GM21529 (cell line): ENCODE data around the gene CCNJ.
A peak's percentile ranks its signal among the peaks of the same experiment; 100 is the strongest.
"Not testable (repeated sequence)": the region's sequence is repeated elsewhere in the genome, so short reads cannot be mapped to it uniquely, and the experiment has no call there.

Source experiments
- ATAC-seq: cut with Tn5 transposase; IDR thresholded peaks from one replicate; pipeline ENCODE4 v1.9.1; 2021; ENCODE audit not compliant: unreplicated experiment

Gene CCNJ, protein sequence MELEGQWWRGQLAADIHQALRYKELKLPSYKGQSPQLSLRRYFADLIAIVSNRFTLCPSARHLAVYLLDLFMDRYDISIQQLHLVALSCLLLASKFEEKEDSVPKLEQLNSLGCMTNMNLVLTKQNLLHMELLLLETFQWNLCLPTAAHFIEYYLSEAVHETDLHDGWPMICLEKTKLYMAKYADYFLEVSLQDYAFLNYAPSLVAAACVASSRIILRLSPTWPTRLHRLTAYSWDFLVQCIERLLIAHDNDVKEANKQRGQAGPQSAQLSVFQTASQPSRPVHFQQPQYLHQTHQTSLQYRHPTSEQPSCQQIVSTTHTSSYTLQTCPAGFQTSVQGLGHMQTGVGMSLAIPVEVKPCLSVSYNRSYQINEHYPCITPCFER

GRCh38 chr10:96043033-96043892 is at the start of gene CCNJ:
CCNJ (plus strand) TSS chr10:96043583; CDS start chr10:96044394, 811 bp downstream.
- ATAC-seq = peak; percentile 86

DNA sequence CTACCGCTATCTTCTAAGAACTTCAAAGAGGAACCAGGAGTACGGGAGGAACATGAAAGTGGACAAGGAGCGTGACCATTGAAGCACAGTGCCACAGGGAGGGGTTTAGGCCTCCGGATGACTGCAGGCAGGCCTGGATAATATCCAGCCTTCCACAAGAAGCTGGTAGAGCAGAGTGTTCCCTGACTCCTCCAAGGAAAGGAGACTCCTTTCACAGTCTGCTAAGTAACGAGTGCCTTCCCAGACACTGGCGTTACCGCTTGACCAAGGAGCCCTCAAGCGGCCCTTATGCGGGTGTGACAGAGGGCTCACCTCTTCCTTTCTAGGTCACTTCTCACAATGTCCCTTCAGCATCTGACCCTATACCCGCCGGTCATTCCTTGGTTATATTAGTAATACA is 49.0 kb upstream of the CCNJ start:
- not testable (repeated sequence) for ATAC-seq

GRCh38 chr10:95998255-95998784 is 45.1 kb upstream of the CCNJ start:
- no peak for ATAC-seq

- ATAC-seq = no peak
These were observed 29.4 kb upstream of the CCNJ start for GRCh38 chr10:96013956-96014355.

DNA sequence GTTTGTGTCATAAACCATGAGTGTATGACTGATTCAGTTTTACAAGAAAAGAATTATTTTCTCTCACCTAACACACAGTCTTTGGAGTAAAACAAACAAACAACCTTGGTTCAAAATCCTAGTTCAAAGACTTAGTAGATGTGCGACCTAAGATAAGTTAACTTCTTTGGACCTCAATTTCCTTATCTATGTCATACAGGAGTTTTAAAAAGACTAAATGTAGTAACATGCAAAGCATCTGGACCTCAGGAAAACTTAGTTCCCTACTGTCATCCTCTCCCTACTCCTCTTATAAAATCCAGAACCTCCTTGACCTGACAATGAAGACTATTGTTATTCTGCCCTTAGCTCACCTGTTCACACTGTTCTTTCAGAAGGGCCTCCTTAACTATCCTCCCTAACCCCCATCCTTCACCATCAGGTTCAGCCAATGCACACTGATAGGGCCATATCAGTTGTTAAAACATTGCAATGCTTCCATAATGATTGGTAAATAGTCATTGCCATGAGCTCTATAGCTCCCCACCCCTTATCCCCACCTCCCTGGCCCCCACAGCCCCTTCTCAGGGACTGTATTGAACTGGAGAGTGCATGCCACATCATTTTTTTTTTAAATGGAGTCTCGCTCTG is 28.8 kb upstream of the CCNJ start:
- no peak for ATAC-seq

DNA sequence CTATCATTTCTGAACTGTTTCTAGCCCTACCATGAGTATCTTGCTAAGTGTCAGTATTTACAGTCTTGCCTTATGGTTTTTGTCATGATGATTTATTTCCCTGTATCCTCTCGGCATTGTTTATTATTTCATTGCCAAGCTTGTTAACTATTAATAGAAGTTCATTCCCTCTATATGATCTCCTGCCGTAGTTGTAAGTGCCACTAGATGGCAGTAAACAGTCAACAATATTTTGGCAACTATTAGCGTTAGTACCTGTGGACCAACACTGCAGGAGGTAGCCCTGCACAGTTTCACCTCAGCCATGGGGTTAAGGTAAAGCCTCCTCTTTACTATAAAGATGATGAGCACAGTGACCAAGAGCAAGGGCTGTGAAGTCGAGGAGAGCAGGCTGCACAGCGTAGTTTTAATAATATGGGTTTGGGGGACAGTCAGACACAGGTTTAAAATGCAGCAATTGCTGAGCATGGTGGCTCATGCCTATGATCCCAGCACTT is 26.1 kb upstream of the CCNJ start:
- ATAC-seq = peak; percentile 74

GRCh38 chr10:96021332-96021731 is 22.1 kb upstream of the CCNJ start:
- ATAC-seq = no peak

- no peak for ATAC-seq
These were observed 20.6 kb upstream of the CCNJ start for GRCh38 chr10:96022739-96023138.

DNA sequence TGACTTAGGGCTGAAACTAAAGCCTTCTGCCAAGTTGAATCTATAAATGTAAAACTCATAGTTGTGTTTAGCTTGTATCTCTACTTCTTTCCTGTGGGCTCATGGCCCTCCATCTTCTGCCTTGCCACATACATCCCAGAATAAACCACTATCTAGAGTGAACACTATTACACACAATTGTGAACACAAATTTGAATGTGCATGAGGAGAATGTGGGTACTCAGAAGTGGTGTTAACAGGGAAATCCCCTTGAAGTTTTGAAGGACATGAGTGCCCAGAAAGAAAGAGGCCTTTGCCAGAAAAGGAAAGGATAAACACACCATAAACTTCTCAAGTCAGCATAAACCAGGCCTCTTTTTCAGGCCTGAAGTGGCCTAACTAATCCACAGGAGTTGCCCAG is 20.2 kb upstream of the CCNJ start:
- no peak for ATAC-seq

GRCh38 chr10:96025566-96025965 is 17.8 kb upstream of the CCNJ start:
- no peak for ATAC-seq

DNA sequence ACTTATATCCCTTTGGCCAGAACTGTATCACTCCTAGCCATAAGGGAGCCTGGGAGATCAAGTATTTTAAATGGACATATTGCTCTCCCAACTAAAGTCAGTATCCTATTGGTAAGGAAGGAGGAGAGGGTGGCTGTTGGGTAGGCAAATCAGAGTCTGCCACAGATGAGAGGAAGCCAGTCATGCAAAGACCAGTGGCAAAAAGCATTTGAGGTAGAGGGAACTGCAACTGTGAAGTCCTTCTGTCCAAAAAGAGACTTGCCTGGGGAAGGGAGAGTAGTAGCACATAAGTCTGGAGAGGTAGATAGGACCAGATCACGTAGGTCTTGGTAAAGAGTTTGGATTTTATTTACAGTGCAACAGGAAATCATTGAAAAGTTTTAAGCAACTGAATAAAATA is 8.8 kb upstream of the CCNJ start:
- no peak for ATAC-seq

GRCh38 chr10:96038476-96039387 is 4.7 kb upstream of the CCNJ start:
- no peak for ATAC-seq

GRCh38 chr10:96041146-96041545 is 2.2 kb upstream of the CCNJ start:
- ATAC-seq = no peak

DNA sequence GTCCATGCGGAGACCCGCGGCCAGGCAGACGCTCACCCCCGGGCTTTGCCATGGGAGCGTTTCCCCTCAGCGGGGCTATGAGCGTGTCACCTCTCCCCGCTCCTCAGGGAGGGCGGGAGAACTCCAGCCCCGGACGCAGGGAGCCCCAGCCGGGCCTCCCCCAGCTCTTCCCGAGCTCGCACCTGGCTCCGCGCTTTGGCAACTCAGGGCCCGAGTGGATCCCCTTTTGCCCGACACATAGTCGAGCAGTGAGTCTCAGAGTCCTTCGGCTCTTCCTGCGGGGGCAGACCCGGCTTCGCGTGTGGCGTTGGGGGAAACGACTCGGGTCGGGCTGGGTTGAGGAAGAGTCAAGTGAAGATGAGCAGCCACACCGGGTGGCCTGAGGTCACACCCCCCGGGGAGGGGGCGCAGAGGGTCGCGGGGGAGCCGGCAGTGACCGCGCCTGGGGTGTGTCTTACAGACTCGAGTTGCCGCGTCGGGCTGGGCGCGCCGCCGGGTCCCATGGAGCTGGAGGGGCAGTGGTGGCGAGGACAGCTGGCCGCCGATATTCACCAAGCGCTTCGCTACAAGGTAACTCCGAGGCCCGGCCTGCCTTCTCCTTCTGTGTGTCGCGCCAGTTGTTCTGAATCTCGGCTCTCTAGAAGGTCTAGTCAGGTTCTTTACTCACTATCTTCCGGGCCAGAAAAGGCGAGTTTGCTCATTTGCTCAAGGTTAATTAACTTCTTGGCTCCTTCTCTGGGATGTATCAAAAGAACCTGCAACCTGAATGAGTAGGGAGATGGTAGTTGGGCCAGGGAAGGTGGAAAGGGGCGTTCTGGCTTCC is 721 bp downstream of the CCNJ start:
- peak; percentile 35 for ATAC-seq

DNA sequence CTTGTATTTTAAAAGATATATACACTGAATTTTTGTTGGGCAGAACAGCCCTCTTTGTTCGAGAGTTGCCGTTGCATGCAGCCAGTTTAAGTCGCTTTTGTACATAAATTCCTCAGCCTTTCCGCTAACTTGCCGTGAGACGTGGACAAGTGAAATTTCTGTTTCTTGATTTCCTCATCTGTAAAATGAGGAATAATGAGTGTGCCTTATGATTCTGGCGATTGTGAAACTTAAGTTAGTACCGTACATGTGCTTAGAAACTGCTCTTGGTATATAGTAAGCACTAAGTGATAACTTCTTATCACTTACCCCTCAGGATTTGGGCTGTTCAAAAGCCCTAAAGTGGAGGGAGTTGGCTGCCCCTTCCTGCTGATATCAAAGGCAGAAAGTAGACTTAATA is 1.4 kb downstream of the CCNJ start:
- ATAC-seq = no peak

- no peak for ATAC-seq
These were observed 3.2 kb downstream of the CCNJ start for GRCh38 chr10:96046546-96046945.

- no peak for ATAC-seq
These were observed 3.7 kb downstream of the CCNJ start for GRCh38 chr10:96047004-96047649.

- ATAC-seq = not testable (repeated sequence)
These were observed 4.5 kb downstream of the CCNJ start for GRCh38 chr10:96047925-96048324.

DNA sequence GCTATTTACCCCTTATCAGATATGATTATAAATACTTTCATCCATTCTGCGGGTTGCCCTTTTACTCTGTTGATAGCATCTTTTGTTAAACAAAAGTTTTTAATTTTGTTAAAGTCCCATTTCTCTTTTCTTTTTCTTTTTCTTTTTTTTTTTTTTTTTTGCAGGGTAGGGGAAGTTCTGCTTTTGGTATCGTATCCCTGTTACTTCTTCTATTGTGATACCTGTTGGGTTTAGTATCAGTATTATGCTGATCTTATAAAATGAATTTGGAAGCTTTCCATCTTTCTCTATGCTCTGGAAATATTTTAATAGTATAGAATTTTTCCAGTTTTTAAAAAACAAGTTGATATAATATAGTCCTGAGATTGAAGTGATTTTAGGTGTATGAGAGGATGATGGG is 6.0 kb downstream of the CCNJ start:
- ATAC-seq = no peak
